Spleen (tissue), 11 donors: ENCODE measurements around the gene SMU1. TPM values are rescaled to one million over a fixed set of nuclear protein-coding genes. Genes with fewer than 3 reads are reported as not detected.

ENCODE experiments used
- DNase-seq: peaks from one replicate; pipeline ENCODE4 v3.0.0-alpha.2; 2020
- H3K27ac ChIP-seq, 8 donors: fragments of 200-600 bp; sonication (generic) in 7 of 8; 1 replicate in 4 of 8; 2 replicates in 4 of 8; pipeline versions ENCODE4 v1.5.0 to v1.8.0; 2016 to 2021; ENCODE audit warnings: inconsistent platforms in 4 of 8, mild to moderate bottlenecking in 4 of 8, moderate library complexity in 1 of 8
- H3K27me3 ChIP-seq, 7 donors: fragments of 200-600 bp; sonication (generic) in 6 of 7; replicated peaks in 1 of 7; 1 replicate in 4 of 7; 2 replicates in 3 of 7; pipeline versions ENCODE4 v1.5.0 to v1.8.0; 2016 to 2021; ENCODE audit warnings: inconsistent platforms in 3 of 7, mild to moderate bottlenecking in 1 of 7
- H3K36me3 ChIP-seq, 6 donors: fragments of 200-600 bp; sonication (generic) in 5 of 6; 1 replicate in 4 of 6; 2 replicates in 2 of 6; pipeline versions ENCODE4 v1.5.0 to v1.8.0; 2016 to 2021; ENCODE audit warnings: inconsistent platforms in 2 of 6
- H3K4me1 ChIP-seq, 6 donors: fragments of 200-600 bp; sonication (generic) in 5 of 6; 1 replicate in 3 of 6; 2 replicates in 3 of 6; pipeline versions ENCODE4 v1.5.0 to v1.8.0; 2016 to 2021; ENCODE audit warnings: inconsistent platforms in 3 of 6
- H3K4me3 ChIP-seq, 8 donors: fragments of 200-600 bp; sonication (generic) in 7 of 8; 1 replicate in 4 of 8; 2 replicates in 4 of 8; pipeline versions ENCODE4 v1.5.0 to v1.8.0; 2016 to 2021; ENCODE audit warnings: inconsistent platforms in 4 of 8, mild to moderate bottlenecking in 4 of 8, moderate library complexity in 2 of 8
- H3K9me3 ChIP-seq, 8 donors: fragments of 200-600 bp; sonication (generic) in 7 of 8; 1 replicate in 4 of 8; 2 replicates in 4 of 8; pipeline versions ENCODE4 v1.5.0 to v1.8.0; 2016 to 2021; ENCODE audit warnings: inconsistent platforms in 4 of 8
- CTCF ChIP-seq, 11 experiments: fragments of 200-600 bp in 7 of 11; fragments of 450-650 bp in 4 of 11; sonication (generic) in 4 of 11; IDR thresholded peaks in 8 of 11; conservative IDR thresholded peaks in 3 of 11; 1 replicate in 7 of 11; 2 replicates in 4 of 11; pipeline versions ENCODE4 v1.4.0 to v1.8.0; 2016 to 2021; ENCODE audit warnings: antibody characterized with exemption in 11 of 11, inconsistent platforms in 4 of 11, mild to moderate bottlenecking in 1 of 11
- POLR2A ChIP-seq, 3 donors: fragments of 450-650 bp; IDR thresholded peaks; one replicate each; pipeline ENCODE4 v1.5.1; 2017; ENCODE audit warnings: antibody characterized with exemption in 3 of 3, mild to moderate bottlenecking in 1 of 3
- POLR2AphosphoS5 ChIP-seq, 3 donors: sonication (generic); formaldehyde crosslinking; IDR thresholded peaks; one replicate each; pipeline ENCODE4 v1.5.1; 2017; ENCODE audit warnings: antibody characterized with exemption in 3 of 3
- WGBS, 5 donors: extraction: QIAGEN DNeasy Blood & Tissue Kit in 3 of 5; methylation state at CpG; one replicate each; pipeline versions ENCODE4 v1.1.5 to v1.1.7; 2013 to 2018; 5-methylcytosine and 5-hydroxymethylcytosine counted together
- intact Hi-C: fragments of 100-400 bp; cut with DNase I; formaldehyde crosslinking; loops from one replicate; pipeline ENCODE4 v1.15.0; 2023; ENCODE audit warnings: low total_unique reads
- polyA plus RNA-seq, 3 donors: library from polyadenylated mRNA; stranded (reverse); fragments of 200-250 nt; gene quantifications; one replicate each; pipeline ENCODE4 v1.2.1, GENCODE V29; 2013
- total RNA-seq, 7 donors: library from RNA; depleted of rRNA in 3 of 7; stranded (reverse); fragments of >200 nt in 3 of 7; fragmentation: NEBNext Ultra II Directional in 4 of 7; extraction: Animal tissue kit (Norgen Biotek cat#: 25700) in 4 of 7; gene quantifications; one replicate each; pipeline versions ENCODE4 v1.1.0 to v1.2.1, GENCODE V29; 2016 to 2021
- donor health status: healthy with polysubstance abuse.
- donor health status: DM: no; HTN: no; CAD: no; lungs with moderate emphysema.
- donor health status: DM: no; HTN: no; CAD: no.
- donor health status: Bipolar disorder and iron deficiency.
- donor health status: healthy.
- donor health status: DM: no; HTN: no; CAD: no.
- donor health status: DM: yes; HTN: yes; CAD: no.

The SMU1 gene
- total and polyA plus RNA-seq, 10 donors, result 7.2 to 23.3 (median 18.8) TPM

- H3K9me3 ChIP-seq, result no peaks in the 10 kb centered on the region
- H3K4me3 ChIP-seq, result no peak overlapping the region
- TF ChIP-seq POLR2A (IDR thresholded peaks at IDR 0.05) (no peak), CTCF (IDR thresholded peaks at IDR 0.05 in 8 of 11, conservative IDR thresholded peaks at IDR 0.05 in 3 of 11) (no peak), POLR2AphosphoS5 (IDR thresholded peaks at IDR 0.05) (no peak)
- intact Hi-C loops, result no loop called here
- peaks cover 2 to 100% (median 67%) of the 10 kb centered on the region in 6 donors for H3K36me3 ChIP-seq
- peak; percentile 20 for DNase-seq
- 56 to 66% (median 63%) methylated on average over 2 of the region's 2 CpGs for WGBS, 5 donors
- peaks cover 10 to 58% (median 19%) of the 10 kb centered on the region in 6 donors for H3K4me1 ChIP-seq
- H3K27me3 ChIP-seq, result no peaks in the 10 kb centered on the region
- peak overlapping the region in 7 of 8 donors; percentile 16 to 76 (median 51) for H3K27ac ChIP-seq
These were observed 40.4 kb upstream of the SMU1 start for GRCh38 chr9:33116860-33117259.

- Histone ChIP-seq H3K4me1 (peaks cover 10 to 42% (median 18%) of the 10 kb centered on the region in 6 donors), H3K27ac (peak overlapping the region in 1 of 8 donors; percentile 25), H3K4me3 (no peak overlapping the region), H3K9me3 (no peaks in the 10 kb centered on the region), H3K27me3 (no peaks in the 10 kb centered on the region), H3K36me3 (peaks cover 2 to 100% (median 70%) of the 10 kb centered on the region in 6 donors)
- TF ChIP-seq POLR2AphosphoS5 (IDR thresholded peaks at IDR 0.05) (peak in 1 of 3 donors; percentile 23), CTCF (IDR thresholded peaks at IDR 0.05 in 8 of 11, conservative IDR thresholded peaks at IDR 0.05 in 3 of 11) (no peak), POLR2A (IDR thresholded peaks at IDR 0.05) (no peak)
- WGBS, 5 donors, result 94 to 100% (median 97%) methylated on average over 3 of the region's 3 CpGs
- no peak for DNase-seq
- intact Hi-C loops, result no loop called here
These were observed 38.3 kb upstream of the SMU1 start for GRCh38 chr9:33114746-33115145.

GRCh38 chr9:33113799-33114547 lies 37.5 kb upstream of the SMU1 start:
- Histone ChIP-seq H3K27me3 (no peaks in the 10 kb centered on the region), H3K36me3 (peaks cover 2 to 100% (median 63%) of the 10 kb centered on the region in 6 donors), H3K4me1 (peaks cover 10 to 38% (median 18%) of the 10 kb centered on the region in 6 donors), H3K4me3 (no peak overlapping the region), H3K9me3 (no peaks in the 10 kb centered on the region), H3K27ac (peak overlapping the region in 2 of 8 donors; percentile 13 to 25)
- WGBS, 5 donors, result 88 to 94% (median 93%) methylated on average over 11 of the region's 11 CpGs
- DNase-seq, result no peak
- TF ChIP-seq POLR2AphosphoS5 (IDR thresholded peaks at IDR 0.05) (peak in 1 of 3 donors; percentile 21), POLR2A (IDR thresholded peaks at IDR 0.05) (no peak), CTCF (IDR thresholded peaks at IDR 0.05 in 8 of 11, conservative IDR thresholded peaks at IDR 0.05 in 3 of 11) (no peak)
- intact Hi-C loops, result no loop called here

- Histone ChIP-seq H3K27ac (peak overlapping the region in 1 of 8 donors; percentile 45), H3K4me1 (peaks cover 2 to 35% (median 16%) of the 10 kb centered on the region in 6 donors), H3K36me3 (peaks cover 2 to 85% (median 49%) of the 10 kb centered on the region in 6 donors), H3K9me3 (no peaks in the 10 kb centered on the region), H3K4me3 (no peak overlapping the region), H3K27me3 (no peaks in the 10 kb centered on the region)
- WGBS, 5 donors, result 84 to 97% (median 87%) methylated on average over 4 of the region's 4 CpGs
- peak in 1 of 3 donors; percentile 3 for TF ChIP-seq POLR2AphosphoS5 (IDR thresholded peaks at IDR 0.05)
- TF ChIP-seq POLR2A (IDR thresholded peaks at IDR 0.05), result no peak
- no peak for DNase-seq
- intact Hi-C loops, result no loop called here
These were observed 35.6 kb upstream of the SMU1 start for GRCh38 chr9:33112094-33112493.
